ENCODE results near the gene C2orf76. TPM values are rescaled to one million over a fixed set of nuclear protein-coding genes. Genes with fewer than 3 reads are reported as not detected.
A peak's percentile ranks its signal among the peaks of the same experiment; 100 is the strongest.

Gene C2orf76
- polyA plus RNA-seq, 2 of the 4 experiments (the other 2 are of a cell fraction) = 16.6 to 34.3 TPM

DNA sequence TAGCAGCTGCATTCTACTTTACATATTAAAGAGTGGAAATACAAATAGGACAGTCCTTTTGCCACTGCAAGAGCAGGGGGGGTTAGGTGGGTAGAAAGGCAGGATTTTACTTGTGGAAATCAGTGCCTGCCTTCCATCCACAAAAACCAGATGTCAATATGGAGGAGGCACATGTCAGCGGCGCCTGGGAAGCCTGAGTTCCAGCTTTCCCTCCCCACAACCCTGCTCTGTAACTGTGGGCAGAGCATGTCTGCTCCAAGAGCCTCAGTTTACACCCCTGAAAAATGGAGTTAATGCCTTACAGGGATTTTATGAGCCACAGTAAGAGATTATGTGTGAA lies 110.1 kb downstream of the C2orf76 start:
- DNase-seq (ENCODE audit: low read depth in 1 of 2, low spot score in 1 of 2) (no peak), FAIRE-seq (no peak), ATAC-seq (no peak)
- TF ChIP-seq TP53 (CRISPR knock-in tag; IDR thresholded peaks at IDR 0.05) = no peak
- no peak for TF ChIP-seq BCL3 (IDR thresholded peaks at IDR 0.05)
- no peak for TF ChIP-seq EP300 (IDR thresholded peaks at IDR 0.05)
- no peak for TF ChIP-seq CBX8 (IDR thresholded peaks at IDR 0.05)
- no peak for TF ChIP-seq RAD21 (conservative IDR thresholded peaks at IDR 0.05 in 1 of 2, IDR thresholded peaks at IDR 0.05 in 1 of 2)
- TF ChIP-seq FOXS1 (CRISPR knock-in tag; IDR thresholded peaks at IDR 0.05) = no peak
- TF ChIP-seq FOSB (CRISPR knock-in tag; IDR thresholded peaks at IDR 0.05) = no peak
- no peak for TF ChIP-seq CEBPB (IDR thresholded peaks at IDR 0.05)
- TF ChIP-seq ELK1 (IDR thresholded peaks at IDR 0.05; ENCODE audit: low read depth, low read length) = no peak
- no peak for TF ChIP-seq EHF (CRISPR knock-in tag; IDR thresholded peaks at IDR 0.05)
- no peak for TF ChIP-seq HOXB13 (CRISPR knock-in tag; IDR thresholded peaks at IDR 0.05; ENCODE audit: low read depth)
- TF ChIP-seq, protein P1, sequence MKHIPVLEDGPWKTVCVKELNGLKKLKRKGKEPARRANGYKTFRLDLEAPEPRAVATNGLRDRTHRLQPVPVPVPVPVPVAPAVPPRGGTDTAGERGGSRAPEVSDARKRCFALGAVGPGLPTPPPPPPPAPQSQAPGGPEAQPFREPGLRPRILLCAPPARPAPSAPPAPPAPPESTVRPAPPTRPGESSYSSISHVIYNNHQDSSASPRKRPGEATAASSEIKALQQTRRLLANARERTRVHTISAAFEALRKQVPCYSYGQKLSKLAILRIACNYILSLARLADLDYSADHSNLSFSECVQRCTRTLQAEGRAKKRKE (CRISPR knock-in tag; IDR thresholded peaks at IDR 0.05; ENCODE audit: low read depth) = no peak
- no peak for TF ChIP-seq KDM1A (IDR thresholded peaks at IDR 0.05; ENCODE audit: low read depth)
- no peak for TF ChIP-seq MAZ (IDR thresholded peaks at IDR 0.05; ENCODE audit: borderline replicate concordance, low read depth, low read length)
- TF ChIP-seq HEYL (CRISPR knock-in tag; IDR thresholded peaks at IDR 0.05) = no peak
- no peak for TF ChIP-seq ZFP36 (IDR thresholded peaks at IDR 0.05; ENCODE audit: borderline replicate concordance, partially characterized antibody)
- TF ChIP-seq, protein P2, sequence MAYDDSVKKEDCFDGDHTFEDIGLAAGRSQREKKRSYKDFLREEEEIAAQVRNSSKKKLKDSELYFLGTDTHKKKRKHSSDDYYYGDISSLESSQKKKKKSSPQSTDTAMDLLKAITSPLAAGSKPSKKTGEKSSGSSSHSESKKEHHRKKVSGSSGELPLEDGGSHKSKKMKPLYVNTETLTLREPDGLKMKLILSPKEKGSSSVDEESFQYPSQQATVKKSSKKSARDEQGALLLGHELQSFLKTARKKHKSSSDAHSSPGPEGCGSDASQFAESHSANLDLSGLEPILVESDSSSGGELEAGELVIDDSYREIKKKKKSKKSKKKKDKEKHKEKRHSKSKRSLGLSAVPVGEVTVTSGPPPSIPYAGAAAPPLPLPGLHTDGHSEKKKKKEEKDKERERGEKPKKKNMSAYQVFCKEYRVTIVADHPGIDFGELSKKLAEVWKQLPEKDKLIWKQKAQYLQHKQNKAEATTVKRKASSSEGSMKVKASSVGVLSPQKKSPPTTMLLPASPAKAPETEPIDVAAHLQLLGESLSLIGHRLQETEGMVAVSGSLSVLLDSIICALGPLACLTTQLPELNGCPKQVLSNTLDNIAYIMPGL (CRISPR knock-in tag; IDR thresholded peaks at IDR 0.05; ENCODE audit: borderline replicate concordance) = no peak
- TF ChIP-seq ESRRA (IDR thresholded peaks at IDR 0.05; ENCODE audit: borderline replicate concordance, low read length) = no peak
- TF ChIP-seq GATA3 (IDR thresholded peaks at IDR 0.05; ENCODE audit: borderline replicate concordance) = no peak
- no peak for TF ChIP-seq POLR2AphosphoS2 (conservative IDR thresholded peaks at IDR 0.05; ENCODE audit: low read length)
- no peaks in the 10 kb centered on the region for H3K9me3 ChIP-seq
- WGBS (ENCODE audit: missing lambda C conversion rate) = 90% methylated on average over 2 of the region's 2 CpGs
- ChIA-PET CTCF (interaction anchor here (1.8 to 5.7 kb wide), 2 partner anchors 9 to 24 kb away, joined by 5 to 38 read pairs; no protein-coding TSS in a partner anchor), POLR2A (no interaction called here)
- peak overlapping the region; percentile 79 to 93 for H3K27ac ChIP-seq
- H3K4me3 ChIP-seq = no peak overlapping the region
- H3K4me2 ChIP-seq = peak overlapping the region; percentile 64
- peaks cover 51% of the 10 kb centered on the region for H3K4me1 ChIP-seq

GRCh38 chr2:119255760-119256581 lies 110.7 kb downstream of the C2orf76 start:
- Histone ChIP-seq H3K4me1 (peaks cover 56% of the 10 kb centered on the region), H3K4me2 (peak overlapping the region; percentile 64), H3K9me3 (no peaks in the 10 kb centered on the region), H3K4me3 (no peak overlapping the region), H3K27ac (peak overlapping the region; percentile 84 to 93)
- ATAC-seq = peak; percentile 52 to 77
- FAIRE-seq = peak; percentile 36
- DNase-seq (ENCODE audit: low read depth in 1 of 2, low spot score in 1 of 2) = peak; percentile 41 to 69
- WGBS (ENCODE audit: missing lambda C conversion rate) = 39% methylated on average over 12 of the region's 12 CpGs
- ChIA-PET POLR2A (no interaction called here), CTCF (interaction anchor here (1.1 to 5.7 kb wide), 4 partner anchors 10 to 38 kb away, joined by 3 to 38 read pairs (median 6); no protein-coding TSS in a partner anchor)
- no peak for TF ChIP-seq RNF2 (IDR thresholded peaks at IDR 0.05; ENCODE audit: borderline replicate concordance, low read depth)
- no peak for TF ChIP-seq PHF8 (IDR thresholded peaks at IDR 0.05; ENCODE audit: borderline replicate concordance, low read depth)
- 0 out of 3 replicates have a peak, but pooled peaks have one; percentile 36 for TF ChIP-seq BCL3 (IDR thresholded peaks at IDR 0.05)
- TF ChIP-seq KDM5A (IDR thresholded peaks at IDR 0.05) = no peak
- no peak for TF ChIP-seq HOXB5 (CRISPR knock-in tag; IDR thresholded peaks at IDR 0.05)
- no peak for TF ChIP-seq FOSL2 (IDR thresholded peaks at IDR 0.05)
- TF ChIP-seq FOSL2 (CRISPR knock-in tag; IDR thresholded peaks at IDR 0.05) = peak; percentile 54
- no peak for TF ChIP-seq CHD2 (IDR thresholded peaks at IDR 0.05; ENCODE audit: low read length, partially characterized antibody)
- no peak for TF ChIP-seq CTCF (IDR thresholded peaks at IDR 0.05)
- TF ChIP-seq JUNB (IDR thresholded peaks at IDR 0.05) = peak; percentile 71

All from A549 (cell line).